SK-N-SH treated with all-trans-retinoic acid at 6 μM for 48 hours (cell line): Measurements from ENCODE around the gene CTXN3.

Experiments
- ATAC-seq: fragments of 200-7000 bp; cut with Tn5 transposase; 3 replicates; pipeline ENCODE4 v1.9.1; 2020; ENCODE audit warnings: mild to moderate bottlenecking, moderate library complexity
- ARNTL ChIP-seq: fragments of 450-650 bp; formaldehyde crosslinking; IDR thresholded peaks from 2 replicates; pipeline ENCODE4 v1.5.0; 2020; ENCODE audit warnings: low read depth, mild to moderate bottlenecking, moderate library complexity, borderline replicate concordance
- BACH2 ChIP-seq: fragments of 250-450 bp; sonication (Bioruptor Pico); IDR thresholded peaks from 2 replicates; pipeline ENCODE4 v1.9.0; 2021; ENCODE audit warnings: mild to moderate bottlenecking, borderline replicate concordance
- CSDC2 ChIP-seq: fragments of 250-450 bp; sonication (Bioruptor Pico); IDR thresholded peaks from 2 replicates; pipeline ENCODE4 v1.5.0; 2020; ENCODE audit warnings: mild to moderate bottlenecking, moderate library complexity
- ESRRG ChIP-seq: fragments of 250-450 bp; sonication (Bioruptor Pico); IDR thresholded peaks from 2 replicates; pipeline ENCODE4 v1.6.1; 2021; ENCODE audit warnings: mild to moderate bottlenecking
- GLIS3 ChIP-seq: fragments of 250-450 bp; sonication (Bioruptor Pico); IDR thresholded peaks from 2 replicates; pipeline ENCODE4 v1.5.0; 2020; ENCODE audit warnings: mild to moderate bottlenecking, moderate library complexity
- ISL1 ChIP-seq: fragments of 250-450 bp; sonication (Bioruptor Pico); IDR thresholded peaks from 2 replicates; pipeline ENCODE4 v2.1.2; 2022; ENCODE audit warnings: mild to moderate bottlenecking, moderate library complexity
- RARB ChIP-seq: fragments of 250-450 bp; sonication (Bioruptor Pico); IDR thresholded peaks from 2 replicates; pipeline ENCODE4 v1.8.0; 2021; ENCODE audit warnings: mild to moderate bottlenecking, moderate library complexity
- SNAI2 ChIP-seq: fragments of 250-450 bp; sonication (Bioruptor Pico); IDR thresholded peaks from 2 replicates; pipeline ENCODE4 v1.5.0; 2020; ENCODE audit warnings: mild to moderate bottlenecking, moderate library complexity
- TCF4 ChIP-seq: fragments of 250-450 bp; sonication (Bioruptor Pico); IDR thresholded peaks from 2 replicates; pipeline ENCODE4 v1.8.0; 2021; ENCODE audit warnings: mild to moderate bottlenecking, moderate library complexity, borderline replicate concordance
- TSHZ2 ChIP-seq: fragments of 250-450 bp; sonication (Bioruptor Pico); IDR thresholded peaks from 2 replicates; pipeline ENCODE4 v1.5.0; 2020; ENCODE audit warnings: mild to moderate bottlenecking, moderate library complexity
- ZC3H10 ChIP-seq: fragments of 250-450 bp; sonication (Bioruptor Pico); IDR thresholded peaks from 2 replicates; pipeline ENCODE4 v1.5.1; 2021; ENCODE audit warnings: mild to moderate bottlenecking, moderate library complexity
- ZFP30 ChIP-seq: fragments of 450-650 bp; formaldehyde crosslinking; IDR thresholded peaks from 2 replicates; pipeline ENCODE4 v1.5.0; 2022; ENCODE audit warnings: mild to moderate bottlenecking, moderate library complexity
- ZNF565 ChIP-seq: fragments of 450-650 bp; formaldehyde crosslinking; conservative IDR thresholded peaks from 2 replicates; pipeline ENCODE4 v1.5.0; 2020; ENCODE audit warnings: low read depth, mild to moderate bottlenecking, moderate library complexity
- ZNF70 ChIP-seq: fragments of 450-650 bp; formaldehyde crosslinking; IDR thresholded peaks from 2 replicates; pipeline ENCODE4 v1.5.0; 2020; ENCODE audit warnings: mild to moderate bottlenecking, moderate library complexity
- ZNF8 ChIP-seq: fragments of 450-650 bp; formaldehyde crosslinking; IDR thresholded peaks from 2 replicates; pipeline ENCODE4 v1.5.0; 2020; ENCODE audit warnings: mild to moderate bottlenecking, moderate library complexity
- TF ChIP-seq, protein P1 (sequence below): fragments of 250-450 bp; sonication (Bioruptor Pico); IDR thresholded peaks from 2 replicates; pipeline ENCODE4 v1.8.0; 2020; ENCODE audit warnings: mild to moderate bottlenecking, moderate library complexity, borderline replicate concordance
- TF ChIP-seq, protein P2 (sequence below): fragments of 250-450 bp; sonication (Bioruptor Pico); IDR thresholded peaks from 2 replicates; pipeline ENCODE4 v1.5.1; 2021; ENCODE audit warnings: mild to moderate bottlenecking, moderate library complexity
- TF ChIP-seq, protein P3 (sequence below): fragments of 250-450 bp; sonication (Bioruptor Pico); IDR thresholded peaks from 2 replicates; pipeline ENCODE4 v1.8.0; 2021; ENCODE audit warnings: low read depth, mild to moderate bottlenecking, moderate library complexity, borderline replicate concordance
- TF ChIP-seq, protein P4 (sequence below): fragments of 250-450 bp; sonication (Bioruptor Pico); IDR thresholded peaks from 2 replicates; pipeline ENCODE4 v1.5.1; 2020; ENCODE audit warnings: low read depth, mild to moderate bottlenecking, moderate library complexity

The CTXN3 gene

DNA sequence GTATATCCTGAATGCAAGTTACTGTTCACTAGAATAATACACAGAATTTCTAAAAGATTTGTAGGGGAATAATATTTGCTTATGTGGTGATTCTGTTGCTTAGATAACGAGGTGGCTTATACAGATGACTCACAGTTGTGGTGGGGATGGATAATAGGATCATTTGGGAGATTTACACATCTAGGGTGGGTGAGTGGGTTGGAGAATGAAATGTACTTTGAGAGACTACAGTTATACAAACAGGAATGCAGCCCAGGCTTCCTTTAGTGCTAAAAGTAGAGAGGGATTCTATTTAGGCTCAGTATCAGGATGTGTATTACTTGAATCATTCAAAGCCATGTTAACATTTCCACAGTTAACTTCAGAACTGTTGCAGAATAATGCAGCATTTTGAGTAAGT is 1.8 kb downstream of the CTXN3 start:
- no peak for ATAC-seq

GRCh38 chr5:127652952-127653611 is 4.2 kb downstream of the CTXN3 start:
- no peak for ATAC-seq
- TF ChIP-seq ZNF70 (CRISPR knock-in tag) (no peak), ZFP30 (no peak), BACH2 (CRISPR knock-in tag) (no peak), SNAI2 (no peak), ZNF8 (CRISPR knock-in tag) (no peak), CSDC2 (CRISPR knock-in tag) (no peak)
- TF ChIP-seq, protein P1, sequence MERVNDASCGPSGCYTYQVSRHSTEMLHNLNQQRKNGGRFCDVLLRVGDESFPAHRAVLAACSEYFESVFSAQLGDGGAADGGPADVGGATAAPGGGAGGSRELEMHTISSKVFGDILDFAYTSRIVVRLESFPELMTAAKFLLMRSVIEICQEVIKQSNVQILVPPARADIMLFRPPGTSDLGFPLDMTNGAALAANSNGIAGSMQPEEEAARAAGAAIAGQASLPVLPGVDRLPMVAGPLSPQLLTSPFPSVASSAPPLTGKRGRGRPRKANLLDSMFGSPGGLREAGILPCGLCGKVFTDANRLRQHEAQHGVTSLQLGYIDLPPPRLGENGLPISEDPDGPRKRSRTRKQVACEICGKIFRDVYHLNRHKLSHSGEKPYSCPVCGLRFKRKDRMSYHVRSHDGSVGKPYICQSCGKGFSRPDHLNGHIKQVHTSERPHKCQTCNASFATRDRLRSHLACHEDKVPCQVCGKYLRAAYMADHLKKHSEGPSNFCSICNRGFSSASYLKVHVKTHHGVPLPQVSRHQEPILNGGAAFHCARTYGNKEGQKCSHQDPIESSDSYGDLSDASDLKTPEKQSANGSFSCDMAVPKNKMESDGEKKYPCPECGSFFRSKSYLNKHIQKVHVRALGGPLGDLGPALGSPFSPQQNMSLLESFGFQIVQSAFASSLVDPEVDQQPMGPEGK = no peak

More for the DNA sequence above, 1.8 kb downstream of the CTXN3 start:
- TF ChIP-seq TSHZ2 (CRISPR knock-in tag) = no peak

DNA sequence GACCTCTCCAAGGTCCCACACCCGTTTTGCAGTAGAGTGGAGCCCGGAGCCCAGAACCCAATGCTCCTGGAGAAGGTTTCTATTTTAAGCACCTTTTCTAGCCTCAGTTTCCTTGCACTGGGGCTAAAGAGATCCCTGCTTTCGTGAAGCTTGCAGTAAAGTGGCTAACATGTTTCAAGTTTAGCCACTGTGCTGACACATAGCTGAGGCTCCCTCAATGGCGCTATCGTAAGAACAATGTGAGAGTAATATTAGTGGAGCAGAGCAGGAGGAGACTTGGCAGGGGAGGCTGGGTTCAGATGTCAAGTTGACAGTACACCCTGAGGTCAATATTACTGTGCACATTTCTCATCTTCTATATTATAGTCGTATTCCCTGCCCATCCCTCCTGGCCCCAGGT is 7.9 kb downstream of the CTXN3 start:
- TF ChIP-seq GLIS3 (CRISPR knock-in tag) (no peak), TCF4 (no peak), ESRRG (CRISPR knock-in tag) (no peak), BACH2 (CRISPR knock-in tag) (no peak), RARB (no peak), ZNF565 (no peak), SNAI2 (no peak), ZNF8 (CRISPR knock-in tag) (no peak), ISL1 (CRISPR knock-in tag) (no peak), TSHZ2 (CRISPR knock-in tag) (no peak), ZC3H10 (CRISPR knock-in tag) (no peak), CSDC2 (CRISPR knock-in tag) (no peak), ARNTL (CRISPR knock-in tag) (no peak)
- TF ChIP-seq, protein P1 = no peak
- TF ChIP-seq, protein P2, sequence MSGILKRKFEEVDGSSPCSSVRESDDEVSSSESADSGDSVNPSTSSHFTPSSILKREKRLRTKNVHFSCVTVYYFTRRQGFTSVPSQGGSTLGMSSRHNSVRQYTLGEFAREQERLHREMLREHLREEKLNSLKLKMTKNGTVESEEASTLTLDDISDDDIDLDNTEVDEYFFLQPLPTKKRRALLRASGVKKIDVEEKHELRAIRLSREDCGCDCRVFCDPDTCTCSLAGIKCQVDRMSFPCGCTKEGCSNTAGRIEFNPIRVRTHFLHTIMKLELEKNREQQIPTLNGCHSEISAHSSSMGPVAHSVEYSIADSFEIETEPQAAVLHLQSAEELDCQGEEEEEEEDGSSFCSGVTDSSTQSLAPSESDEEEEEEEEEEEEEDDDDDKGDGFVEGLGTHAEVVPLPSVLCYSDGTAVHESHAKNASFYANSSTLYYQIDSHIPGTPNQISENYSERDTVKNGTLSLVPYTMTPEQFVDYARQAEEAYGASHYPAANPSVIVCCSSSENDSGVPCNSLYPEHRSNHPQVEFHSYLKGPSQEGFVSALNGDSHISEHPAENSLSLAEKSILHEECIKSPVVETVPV = no peak
- TF ChIP-seq, protein P3, sequence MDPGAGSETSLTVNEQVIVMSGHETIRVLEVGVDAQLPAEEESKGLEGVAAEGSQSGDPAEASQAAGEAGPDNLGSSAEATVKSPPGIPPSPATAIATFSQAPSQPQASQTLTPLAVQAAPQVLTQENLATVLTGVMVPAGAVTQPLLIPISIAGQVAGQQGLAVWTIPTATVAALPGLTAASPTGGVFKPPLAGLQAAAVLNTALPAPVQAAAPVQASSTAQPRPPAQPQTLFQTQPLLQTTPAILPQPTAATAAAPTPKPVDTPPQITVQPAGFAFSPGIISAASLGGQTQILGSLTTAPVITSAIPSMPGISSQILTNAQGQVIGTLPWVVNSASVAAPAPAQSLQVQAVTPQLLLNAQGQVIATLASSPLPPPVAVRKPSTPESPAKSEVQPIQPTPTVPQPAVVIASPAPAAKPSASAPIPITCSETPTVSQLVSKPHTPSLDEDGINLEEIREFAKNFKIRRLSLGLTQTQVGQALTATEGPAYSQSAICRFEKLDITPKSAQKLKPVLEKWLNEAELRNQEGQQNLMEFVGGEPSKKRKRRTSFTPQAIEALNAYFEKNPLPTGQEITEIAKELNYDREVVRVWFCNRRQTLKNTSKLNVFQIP (CRISPR knock-in tag) = no peak
- TF ChIP-seq, protein P4, sequence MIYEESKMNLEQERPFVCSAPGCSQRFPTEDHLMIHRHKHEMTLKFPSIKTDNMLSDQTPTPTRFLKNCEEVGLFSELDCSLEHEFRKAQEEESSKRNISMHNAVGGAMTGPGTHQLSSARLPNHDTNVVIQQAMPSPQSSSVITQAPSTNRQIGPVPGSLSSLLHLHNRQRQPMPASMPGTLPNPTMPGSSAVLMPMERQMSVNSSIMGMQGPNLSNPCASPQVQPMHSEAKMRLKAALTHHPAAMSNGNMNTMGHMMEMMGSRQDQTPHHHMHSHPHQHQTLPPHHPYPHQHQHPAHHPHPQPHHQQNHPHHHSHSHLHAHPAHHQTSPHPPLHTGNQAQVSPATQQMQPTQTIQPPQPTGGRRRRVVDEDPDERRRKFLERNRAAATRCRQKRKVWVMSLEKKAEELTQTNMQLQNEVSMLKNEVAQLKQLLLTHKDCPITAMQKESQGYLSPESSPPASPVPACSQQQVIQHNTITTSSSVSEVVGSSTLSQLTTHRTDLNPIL (CRISPR knock-in tag) = no peak
- no peak for ATAC-seq
